ENCODE measurements around the gene RHO.

The RHO gene

GRCh38 chr3:129555616-129556357 is 27.3 kb downstream of the RHO start:
- Mint-ChIP-seq H3K36me3 (ENCODE audit: low read depth) (peaks cover 6% of the 10 kb centered on the region), H3K4me1 (peaks cover 74% of the 10 kb centered on the region), H3K9me3 (no peaks in the 10 kb centered on the region), H3K27ac (no peak overlapping the region), H3K4me3 (no peak overlapping the region), H3K27me3 (ENCODE audit: low read depth, poor library complexity) (no peaks in the 10 kb centered on the region)
- TF ChIP-seq CTCF (IDR thresholded peaks at IDR 0.05), result no peak
- no peak for DNase-seq

- no peak overlapping the region for H3K4me3 Mint-ChIP-seq
- H3K27me3 Mint-ChIP-seq (ENCODE audit: low read depth, poor library complexity), result no peaks in the 10 kb centered on the region
- no peaks in the 10 kb centered on the region for H3K9me3 Mint-ChIP-seq
- H3K4me1 Mint-ChIP-seq, result peaks cover 78% of the 10 kb centered on the region
- H3K27ac Mint-ChIP-seq, result no peak overlapping the region
- H3K36me3 Mint-ChIP-seq (ENCODE audit: low read depth), result peaks cover 6% of the 10 kb centered on the region
- no peak for TF ChIP-seq CTCF (IDR thresholded peaks at IDR 0.05)
- DNase-seq, result no peak
These were observed 27.9 kb downstream of the RHO start for GRCh38 chr3:129556358-129556695.

GRCh38 chr3:129556890-129557547 is 28.6 kb downstream of the RHO start:
- no peaks in the 10 kb centered on the region for H3K27me3 Mint-ChIP-seq (ENCODE audit: low read depth, poor library complexity)
- H3K27ac Mint-ChIP-seq, result peak overlapping the region; percentile 65
- H3K36me3 Mint-ChIP-seq (ENCODE audit: low read depth), result peaks cover 6% of the 10 kb centered on the region
- H3K4me1 Mint-ChIP-seq, result peaks cover 78% of the 10 kb centered on the region
- no peak for TF ChIP-seq CTCF (IDR thresholded peaks at IDR 0.05)
- H3K9me3 Mint-ChIP-seq, result no peaks in the 10 kb centered on the region
- no peak for DNase-seq
- peak overlapping the region; percentile 41 for H3K4me3 Mint-ChIP-seq

GRCh38 chr3:129557548-129557894 is 29.1 kb downstream of the RHO start:
- peak overlapping the region; percentile 41 for H3K4me3 Mint-ChIP-seq
- DNase-seq, result no peak
- peaks cover 6% of the 10 kb centered on the region for H3K36me3 Mint-ChIP-seq (ENCODE audit: low read depth)
- H3K27me3 Mint-ChIP-seq (ENCODE audit: low read depth, poor library complexity), result no peaks in the 10 kb centered on the region
- TF ChIP-seq CTCF (IDR thresholded peaks at IDR 0.05), result no peak
- peak overlapping the region; percentile 65 for H3K27ac Mint-ChIP-seq
- H3K9me3 Mint-ChIP-seq, result no peaks in the 10 kb centered on the region
- H3K4me1 Mint-ChIP-seq, result peaks cover 74% of the 10 kb centered on the region

- peak overlapping the region; percentile 16 for H3K4me3 Mint-ChIP-seq
- TF ChIP-seq CTCF (IDR thresholded peaks at IDR 0.05), result no peak
- H3K36me3 Mint-ChIP-seq (ENCODE audit: low read depth), result peaks cover 6% of the 10 kb centered on the region
- no peaks in the 10 kb centered on the region for H3K9me3 Mint-ChIP-seq
- H3K27me3 Mint-ChIP-seq (ENCODE audit: low read depth, poor library complexity), result no peaks in the 10 kb centered on the region
- peak overlapping the region; percentile 65 for H3K27ac Mint-ChIP-seq
- DNase-seq, result no peak
- H3K4me1 Mint-ChIP-seq, result peaks cover 68% of the 10 kb centered on the region
These were observed 29.8 kb downstream of the RHO start for GRCh38 chr3:129558081-129558771.

Measured in nephron progenitor cell (in vitro differentiated cells).